Measurements from ENCODE around the gene DTHD1.

DTHD1 gene

GRCh38 chr4:36304138-36304681 lies 22.8 kb downstream of the DTHD1 start:
- no peaks in the 10 kb centered on the region for H3K4me1 Mint-ChIP-seq
- no peak overlapping the region for H3K27ac Mint-ChIP-seq
- no peaks in the 10 kb centered on the region for H3K27me3 Mint-ChIP-seq (ENCODE audit: low read depth)
- no peaks in the 10 kb centered on the region for H3K9me3 Mint-ChIP-seq
- H3K36me3 Mint-ChIP-seq (ENCODE audit: low read depth): no peaks in the 10 kb centered on the region
- TF ChIP-seq CTCF (IDR thresholded peaks at IDR 0.05; ENCODE audit: unreplicated experiment in 3 of 3): no peak
- no peak overlapping the region for H3K4me3 Mint-ChIP-seq

DNA sequence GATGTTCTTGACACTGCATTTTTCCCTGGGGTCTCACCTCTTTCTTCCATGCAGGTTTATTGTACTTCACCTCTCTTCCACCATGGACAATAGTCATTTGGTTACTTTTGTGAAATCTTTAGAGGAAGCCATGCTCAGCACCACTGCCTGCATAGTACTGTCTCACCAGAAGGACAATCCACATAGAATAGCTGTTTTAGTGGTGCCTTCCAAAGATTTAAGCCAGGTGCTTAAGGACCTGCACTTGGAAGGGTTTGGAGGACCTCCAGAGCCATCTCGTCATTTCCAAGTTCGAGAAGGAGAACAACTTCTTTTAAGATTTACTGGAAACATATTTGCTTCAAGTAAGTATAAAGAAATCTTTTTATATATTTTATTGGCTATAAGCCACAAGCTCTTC lies 26.7 kb downstream of the DTHD1 start:
- no peaks in the 10 kb centered on the region for H3K4me1 Mint-ChIP-seq
- no peak overlapping the region for H3K4me3 Mint-ChIP-seq
- TF ChIP-seq CTCF (IDR thresholded peaks at IDR 0.05; ENCODE audit: unreplicated experiment in 3 of 3): no peak

DNA sequence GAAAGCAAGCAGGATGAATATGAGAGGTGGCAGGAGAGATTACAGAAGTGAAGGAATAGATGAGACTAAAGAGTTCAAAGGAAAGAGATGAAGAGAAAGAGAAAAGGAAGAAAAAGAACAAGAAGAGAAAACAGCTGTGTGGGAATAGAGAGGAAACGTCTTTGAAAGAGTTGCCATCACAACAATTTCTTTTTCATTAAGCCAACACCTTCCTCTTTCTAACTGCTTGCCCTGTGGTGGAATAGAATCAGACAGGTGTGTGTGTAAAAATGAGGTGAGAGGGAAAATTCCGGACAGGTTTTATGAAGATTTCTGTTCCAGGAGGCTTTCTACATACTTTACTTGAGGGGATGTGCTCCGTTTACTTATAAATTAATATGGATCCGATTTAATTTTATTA lies 28.8 kb downstream of the DTHD1 start:
- TF ChIP-seq CTCF (IDR thresholded peaks at IDR 0.05; ENCODE audit: unreplicated experiment in 3 of 3): no peak
- peaks cover 4% of the 10 kb centered on the region for H3K27me3 Mint-ChIP-seq (ENCODE audit: low read depth)

More for the DNA sequence above, 26.7 kb downstream of the DTHD1 start:
- no peaks in the 10 kb centered on the region for H3K9me3 Mint-ChIP-seq
- H3K36me3 Mint-ChIP-seq (ENCODE audit: low read depth): no peaks in the 10 kb centered on the region
- peak overlapping the region in 1 of 3 experiments; percentile 18 for H3K27ac Mint-ChIP-seq
- peaks cover 4% of the 10 kb centered on the region for H3K27me3 Mint-ChIP-seq (ENCODE audit: low read depth)

GRCh38 chr4:36310793-36311192 lies 29.4 kb downstream of the DTHD1 start:
- Mint-ChIP-seq H3K4me1 (no peaks in the 10 kb centered on the region), H3K9me3 (no peaks in the 10 kb centered on the region), H3K36me3 (ENCODE audit: low read depth) (no peaks in the 10 kb centered on the region), H3K27ac (no peak overlapping the region), H3K4me3 (no peak overlapping the region), H3K27me3 (ENCODE audit: low read depth) (peaks cover 4% of the 10 kb centered on the region)
- TF ChIP-seq CTCF (IDR thresholded peaks at IDR 0.05; ENCODE audit: unreplicated experiment in 3 of 3): no peak

More for the DNA sequence above, 28.8 kb downstream of the DTHD1 start:
- H3K4me3 Mint-ChIP-seq: no peak overlapping the region
- no peaks in the 10 kb centered on the region for H3K36me3 Mint-ChIP-seq (ENCODE audit: low read depth)
- no peak overlapping the region for H3K27ac Mint-ChIP-seq
- H3K4me1 Mint-ChIP-seq: no peaks in the 10 kb centered on the region
- no peaks in the 10 kb centered on the region for H3K9me3 Mint-ChIP-seq

DNA sequence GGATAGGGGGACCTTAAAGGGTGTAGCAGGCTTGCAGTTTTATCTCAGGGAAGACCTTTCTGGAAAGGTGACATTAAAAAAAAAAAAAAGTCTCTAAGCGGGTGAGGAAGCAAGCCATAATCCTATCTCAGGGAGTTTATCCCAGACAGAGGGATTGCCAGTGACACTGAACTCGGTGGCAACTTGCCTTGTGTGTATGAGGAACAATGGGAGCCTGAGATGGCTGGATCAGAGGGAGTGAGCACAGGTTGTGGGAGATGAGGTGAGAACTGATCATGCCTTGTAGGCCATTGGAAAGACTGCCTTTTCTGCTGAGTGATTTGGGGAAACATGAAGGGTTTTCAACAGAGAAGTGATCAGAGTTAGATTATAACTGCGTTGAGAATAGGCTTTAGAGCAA lies 31.1 kb downstream of the DTHD1 start:
- H3K4me1 Mint-ChIP-seq: no peaks in the 10 kb centered on the region
- TF ChIP-seq CTCF (IDR thresholded peaks at IDR 0.05; ENCODE audit: unreplicated experiment in 3 of 3): no peak
- peaks cover 4% of the 10 kb centered on the region for H3K27me3 Mint-ChIP-seq (ENCODE audit: low read depth)
- H3K4me3 Mint-ChIP-seq: no peak overlapping the region
- no peaks in the 10 kb centered on the region for H3K36me3 Mint-ChIP-seq (ENCODE audit: low read depth)
- H3K27ac Mint-ChIP-seq: no peak overlapping the region
- H3K9me3 Mint-ChIP-seq: no peaks in the 10 kb centered on the region

- H3K9me3 Mint-ChIP-seq: no peaks in the 10 kb centered on the region
- H3K36me3 Mint-ChIP-seq (ENCODE audit: low read depth): no peaks in the 10 kb centered on the region
- no peaks in the 10 kb centered on the region for H3K4me1 Mint-ChIP-seq
- H3K4me3 Mint-ChIP-seq: no peak overlapping the region
- TF ChIP-seq CTCF (IDR thresholded peaks at IDR 0.05; ENCODE audit: unreplicated experiment in 3 of 3): no peak
- H3K27me3 Mint-ChIP-seq (ENCODE audit: low read depth): peaks cover 4% of the 10 kb centered on the region
- H3K27ac Mint-ChIP-seq: no peak overlapping the region
Observed at GRCh38 chr4:36313301-36313700, 31.9 kb downstream of the DTHD1 start.

Measured in nephron (organoid).